ENCODE results near the gene EED.

Gene EED

GRCh38 chr11:86262387-86262786 lies 17.8 kb downstream of the EED start:
- Histone ChIP-seq H3K27me3 (no peaks in the 10 kb centered on the region), H3K4me3 (no peak overlapping the region), H3K9me3 (no peaks in the 10 kb centered on the region), H3K4me1 (no peaks in the 10 kb centered on the region), H3K27ac (no peak overlapping the region), H3K36me3 (peaks cover 16 to 28% (median 17%) of the 10 kb centered on the region in 3 donors)
- no peak for DNase-seq
- intact Hi-C loops (cut with DNase I; ENCODE audit: low total_unique reads), result no loop called here
- TF ChIP-seq CTCF (IDR thresholded peaks at IDR 0.05), result no peak

- intact Hi-C loops (cut with DNase I; ENCODE audit: low total_unique reads), result no loop called here
- peaks cover 0 to 6% (median 0%) of the 10 kb centered on the region in 4 donors for H3K4me1 ChIP-seq
- peaks cover 9 to 26% (median 17%) of the 10 kb centered on the region in 3 donors for H3K36me3 ChIP-seq
- H3K27ac ChIP-seq, result no peak overlapping the region
- DNase-seq, result no peak
- no peaks in the 10 kb centered on the region for H3K9me3 ChIP-seq
- no peak overlapping the region for H3K4me3 ChIP-seq
- H3K27me3 ChIP-seq, result no peaks in the 10 kb centered on the region
- no peak for TF ChIP-seq CTCF (IDR thresholded peaks at IDR 0.05)
Observed at GRCh38 chr11:86264649-86265048, 20.1 kb downstream of the EED start.

GRCh38 chr11:86265194-86265593 lies 20.6 kb downstream of the EED start:
- Histone ChIP-seq H3K27me3 (no peaks in the 10 kb centered on the region), H3K36me3 (peaks cover 9 to 29% (median 12%) of the 10 kb centered on the region in 3 donors), H3K9me3 (no peaks in the 10 kb centered on the region), H3K4me3 (no peak overlapping the region), H3K4me1 (peaks cover 0 to 6% (median 0%) of the 10 kb centered on the region in 4 donors), H3K27ac (no peak overlapping the region)
- no peak for DNase-seq
- intact Hi-C loops (cut with DNase I; ENCODE audit: low total_unique reads), result no loop called here
- TF ChIP-seq CTCF (IDR thresholded peaks at IDR 0.05), result no peak

GRCh38 chr11:86269645-86270044 lies 25.1 kb downstream of the EED start:
- no peak overlapping the region for H3K4me3 ChIP-seq
- no peak overlapping the region for H3K27ac ChIP-seq
- intact Hi-C loops (cut with DNase I; ENCODE audit: low total_unique reads), result no loop called here
- no peaks in the 10 kb centered on the region for H3K9me3 ChIP-seq
- no peak for DNase-seq
- peaks cover 3 to 15% (median 4%) of the 10 kb centered on the region in 3 donors for H3K36me3 ChIP-seq
- peaks cover 0 to 6% (median 0%) of the 10 kb centered on the region in 4 donors for H3K4me1 ChIP-seq
- H3K27me3 ChIP-seq, result no peaks in the 10 kb centered on the region
- TF ChIP-seq CTCF (IDR thresholded peaks at IDR 0.05), result no peak

- Histone ChIP-seq H3K4me1 (no peaks in the 10 kb centered on the region), H3K4me3 (no peak overlapping the region), H3K36me3 (peaks cover 24 to 41% (median 27%) of the 10 kb centered on the region in 3 donors), H3K27ac (no peak overlapping the region), H3K9me3 (no peaks in the 10 kb centered on the region), H3K27me3 (no peaks in the 10 kb centered on the region)
- DNase-seq, result no peak
- TF ChIP-seq CTCF (IDR thresholded peaks at IDR 0.05), result no peak
- intact Hi-C loops (cut with DNase I; ENCODE audit: low total_unique reads), result no loop called here
Observed at GRCh38 chr11:86274503-86274902, 29.9 kb downstream of the EED start.

GRCh38 chr11:86274999-86275398 lies 30.4 kb downstream of the EED start:
- Histone ChIP-seq H3K9me3 (no peaks in the 10 kb centered on the region), H3K27me3 (no peaks in the 10 kb centered on the region), H3K36me3 (peaks cover 29 to 36% (median 32%) of the 10 kb centered on the region in 3 donors), H3K27ac (no peak overlapping the region), H3K4me3 (no peak overlapping the region), H3K4me1 (no peaks in the 10 kb centered on the region)
- no peak for DNase-seq
- no peak for TF ChIP-seq CTCF (IDR thresholded peaks at IDR 0.05)
- intact Hi-C loops (cut with DNase I; ENCODE audit: low total_unique reads), result no loop called here

All from tibial artery (tissue), 4 donors.